ENCODE measurements around the gene ATRAID. TPM values are rescaled to one million over a fixed set of nuclear protein-coding genes. Genes with fewer than 3 reads are reported as not detected.

Gene ATRAID
- total RNA-seq, 4 donors from 2014 or later = 169 to 677 (median 199) TPM

- TF ChIP-seq, protein P1, sequence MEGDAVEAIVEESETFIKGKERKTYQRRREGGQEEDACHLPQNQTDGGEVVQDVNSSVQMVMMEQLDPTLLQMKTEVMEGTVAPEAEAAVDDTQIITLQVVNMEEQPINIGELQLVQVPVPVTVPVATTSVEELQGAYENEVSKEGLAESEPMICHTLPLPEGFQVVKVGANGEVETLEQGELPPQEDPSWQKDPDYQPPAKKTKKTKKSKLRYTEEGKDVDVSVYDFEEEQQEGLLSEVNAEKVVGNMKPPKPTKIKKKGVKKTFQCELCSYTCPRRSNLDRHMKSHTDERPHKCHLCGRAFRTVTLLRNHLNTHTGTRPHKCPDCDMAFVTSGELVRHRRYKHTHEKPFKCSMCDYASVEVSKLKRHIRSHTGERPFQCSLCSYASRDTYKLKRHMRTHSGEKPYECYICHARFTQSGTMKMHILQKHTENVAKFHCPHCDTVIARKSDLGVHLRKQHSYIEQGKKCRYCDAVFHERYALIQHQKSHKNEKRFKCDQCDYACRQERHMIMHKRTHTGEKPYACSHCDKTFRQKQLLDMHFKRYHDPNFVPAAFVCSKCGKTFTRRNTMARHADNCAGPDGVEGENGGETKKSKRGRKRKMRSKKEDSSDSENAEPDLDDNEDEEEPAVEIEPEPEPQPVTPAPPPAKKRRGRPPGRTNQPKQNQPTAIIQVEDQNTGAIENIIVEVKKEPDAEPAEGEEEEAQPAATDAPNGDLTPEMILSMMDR (IDR thresholded peaks at IDR 0.05; ENCODE audit: low read depth) = no peak
These were observed 9.0 kb upstream of the ATRAID start for GRCh38 chr2:27202854-27203253.

DNA sequence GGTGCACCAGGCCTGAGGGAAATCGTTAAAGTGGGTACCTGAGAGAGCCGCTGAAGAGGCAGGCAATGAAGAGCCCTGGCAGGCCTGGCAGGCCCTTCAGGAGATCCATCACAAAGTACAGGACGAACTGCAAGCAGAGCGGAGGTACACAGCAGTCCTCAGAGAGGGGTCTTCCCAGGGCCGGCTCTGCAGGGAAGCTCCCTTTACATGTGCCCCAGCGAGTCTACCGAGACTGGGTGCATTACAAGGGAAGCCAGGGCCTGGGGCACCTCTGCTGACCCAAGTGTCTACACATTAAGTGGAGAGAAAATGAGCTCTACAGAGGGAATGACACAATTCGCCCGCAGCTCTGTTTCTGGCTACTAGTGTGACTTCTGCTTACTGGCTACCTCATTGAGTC, 8.1 kb upstream of the ATRAID start:
- TF ChIP-seq, protein P1 (IDR thresholded peaks at IDR 0.05; ENCODE audit: low read depth) = no peak

- TF ChIP-seq, protein P1 (IDR thresholded peaks at IDR 0.05; ENCODE audit: low read depth) = no peak
These were observed 7.3 kb upstream of the ATRAID start for GRCh38 chr2:27204566-27204965.

GRCh38 chr2:27205206-27205605, 6.6 kb upstream of the ATRAID start:
- TF ChIP-seq, protein P1 (IDR thresholded peaks at IDR 0.05; ENCODE audit: low read depth) = no peak

GRCh38 chr2:27206346-27206745, 5.5 kb upstream of the ATRAID start:
- TF ChIP-seq, protein P1 (IDR thresholded peaks at IDR 0.05; ENCODE audit: low read depth) = no peak

DNA sequence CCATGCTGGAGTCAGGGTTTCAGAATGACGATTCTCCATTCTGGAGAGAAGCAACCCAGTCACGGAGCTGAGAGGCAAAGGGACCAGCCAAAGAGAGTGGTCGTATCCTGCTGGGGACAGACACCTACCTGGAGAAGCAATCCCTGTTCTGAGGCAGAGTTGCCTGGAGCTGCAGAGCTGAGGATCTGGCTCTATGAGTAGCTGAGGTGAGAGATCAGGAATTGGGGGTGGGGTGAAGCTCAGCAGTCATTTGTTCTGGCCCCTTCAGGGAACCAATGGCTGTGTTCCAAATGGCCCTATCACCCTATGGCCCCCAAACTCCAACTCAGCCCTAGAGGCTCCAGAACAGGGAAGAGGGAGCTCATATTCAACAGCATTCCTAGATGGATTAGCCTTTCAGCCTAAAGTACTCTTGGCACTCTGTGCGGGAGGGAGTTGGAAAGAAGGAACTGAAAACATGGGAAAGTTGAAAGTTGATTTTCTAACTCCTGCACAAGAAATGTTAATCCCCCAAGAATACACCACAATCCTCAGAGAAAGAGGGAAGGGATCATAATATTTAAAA, 3.3 kb upstream of the ATRAID start:
- TF ChIP-seq, protein P1 (IDR thresholded peaks at IDR 0.05; ENCODE audit: low read depth) = no peak

DNA sequence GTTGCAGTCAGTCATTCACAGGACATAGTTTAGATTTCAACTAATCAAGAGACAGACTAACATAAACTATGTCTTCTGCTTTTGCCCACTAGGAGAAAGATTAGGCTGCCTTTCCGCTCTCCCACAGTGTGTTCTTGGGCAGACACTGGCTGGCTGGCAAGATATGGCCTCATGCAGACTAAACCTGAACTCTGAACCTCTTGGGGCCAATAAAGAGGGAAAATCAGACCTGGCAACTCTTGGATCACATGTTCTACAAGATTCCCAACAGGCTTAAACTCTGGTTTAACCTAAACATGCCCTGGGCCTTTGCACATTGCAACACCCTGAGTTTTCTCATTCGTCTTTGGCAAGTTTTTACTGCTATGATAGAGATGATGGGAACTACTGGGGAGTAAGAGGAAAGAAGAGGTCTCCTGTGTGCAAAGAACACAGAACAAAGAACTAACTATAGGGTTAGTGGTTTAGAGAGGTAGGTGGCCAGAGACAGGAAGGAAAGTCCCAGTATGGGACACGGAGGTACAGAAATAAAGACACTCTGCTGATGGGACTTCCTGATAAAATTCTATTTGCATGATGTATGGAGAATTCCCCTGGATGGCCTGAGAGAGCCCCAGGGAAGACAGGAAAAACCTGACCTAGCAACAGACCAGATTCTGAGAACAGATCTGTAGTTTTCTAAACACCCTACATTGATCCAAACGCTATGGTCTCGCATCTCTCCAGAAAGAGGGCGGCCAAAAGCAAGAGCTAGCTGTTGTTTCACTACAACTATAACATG, 2.0 kb upstream of the ATRAID start:
- TF ChIP-seq, protein P1 (IDR thresholded peaks at IDR 0.05; ENCODE audit: low read depth) = no peak
